Measurements from ENCODE around the gene ARHGAP10. TPM values are rescaled to one million over a fixed set of nuclear protein-coding genes. Genes with fewer than 3 reads are reported as not detected.

ARHGAP10 gene
- total and polyA plus RNA-seq, 10 of the 15 experiments (the other 5 are each of a cell fraction or from before 2014, with no cell fraction given) = 1.3 to 25.8 (median 17.2) TPM

- ChIA-PET SMC1A (ENCODE audit: uncharacterized antibody, unreplicated experiment) (interaction anchor here (0.7 to 2.0 kb wide), 3 partner anchors 9 to 122 kb away, joined by 3 to 6 read pairs (median 3); no protein-coding TSS in a partner anchor), POLR2A (no interaction called here), RAD21 (ENCODE audit: unreplicated experiment) (no interaction called here), CTCF (no interaction called here)
- in situ Hi-C loops (cut with MboI) (no loop called here), intact Hi-C loops (cut with micrococcal nuclease; ENCODE audit: unreplicated experiment) (no loop called here)
- Histone ChIP-seq H3K4me1 (ENCODE audit: control insufficient read depth, insufficient read depth, low read length) (no peaks in the 10 kb centered on the region), H2AFZ (ENCODE audit: control insufficient read depth, low read depth, low read length) (no peak overlapping the region), H3K27ac (ENCODE audit: control insufficient read depth, insufficient read depth) (no peak overlapping the region), H3K9ac (ENCODE audit: control insufficient read depth, insufficient read depth, low read length) (no peak overlapping the region), H3K4me2 (ENCODE audit: control insufficient read depth, insufficient read depth) (no peak overlapping the region), H3K36me3 (ENCODE audit: control insufficient read depth in 2 of 2, insufficient read depth in 2 of 2, low read length in 1 of 2) (peaks cover 3 to 8% of the 10 kb centered on the region in 2 experiments; a peak in 3 of 4 replicates), H3K4me3 (no peak overlapping the region), H4K20me1 (ENCODE audit: control insufficient read depth, insufficient read depth) (no peaks in the 10 kb centered on the region), H3K27me3 (replicated peaks in 1 of 2; ENCODE audit: control insufficient read depth in 2 of 2, insufficient read depth in 2 of 2, low read length in 1 of 2) (no peaks in the 10 kb centered on the region), H3K9me3 (replicated peaks; ENCODE audit: control insufficient read depth, insufficient read depth, low read length) (no peaks in the 10 kb centered on the region; the same call in 2 of the 3 replicates), H3K79me2 (ENCODE audit: control insufficient read depth, insufficient read depth, low read length) (no peaks in the 10 kb centered on the region)
- WGBS (ENCODE audit: insufficient coverage, insufficient replicate concordance, low lambda C conversion rate, missing lambda C conversion rate) = 72% methylated on average over 4 of the region's 4 CpGs
- DNase-seq (ENCODE audit: low read depth, low spot score) (no peak), FAIRE-seq (no peak), ATAC-seq (no peak)
- no TSS peak for BruUV-seq (replicated peaks)
- TF ChIP-seq RAD51 (IDR thresholded peaks at IDR 0.05) (no peak), ZNF384 (IDR thresholded peaks at IDR 0.05; ENCODE audit: borderline replicate concordance, low read depth, low read length) (no peak), SUZ12 (IDR thresholded peaks at IDR 0.05; ENCODE audit: unreplicated experiment) (no peak), MEF2B (IDR thresholded peaks at IDR 0.05; ENCODE audit: partially characterized antibody, poor library complexity, severe bottlenecking) (no peak), JUND (IDR thresholded peaks at IDR 0.05; ENCODE audit: low read depth, low read length) (no peak), YBX1 (IDR thresholded peaks at IDR 0.05) (no peak)
Observed at GRCh38 chr4:148025981-148026380, 294.1 kb downstream of the ARHGAP10 start.

DNA sequence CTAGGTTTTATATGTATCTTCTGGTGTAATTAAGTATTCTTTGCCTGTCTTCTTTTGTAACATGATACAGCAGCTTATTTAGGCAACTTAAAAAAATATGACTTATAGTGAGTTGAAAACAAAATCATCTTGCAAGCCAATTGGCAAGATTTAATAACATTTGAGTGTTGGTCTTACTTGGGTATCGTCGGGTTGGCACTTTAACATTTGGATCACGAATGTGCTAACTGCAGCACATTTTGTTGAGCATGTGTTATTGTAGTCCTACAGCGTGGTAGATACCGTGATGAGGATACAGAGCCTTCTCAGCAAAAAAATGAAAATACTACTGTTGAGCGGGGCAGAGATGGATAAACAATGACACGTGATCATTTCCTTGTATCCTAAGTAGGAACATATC is 295.3 kb downstream of the ARHGAP10 start:
- H3K36me3 ChIP-seq (ENCODE audit: control insufficient read depth in 2 of 2, insufficient read depth in 2 of 2, low read length in 1 of 2) = peaks cover 3 to 8% of the 10 kb centered on the region in 2 experiments; a peak in 3 of 4 replicates
- FAIRE-seq = no peak
- H3K9me3 ChIP-seq (replicated peaks; ENCODE audit: control insufficient read depth, insufficient read depth, low read length) = no peaks in the 10 kb centered on the region; the same call in 2 of the 3 replicates
- 92% methylated on average over 7 of the region's 7 CpGs for WGBS (ENCODE audit: insufficient coverage, insufficient replicate concordance, low lambda C conversion rate, missing lambda C conversion rate)
- ChIA-PET RAD21 (ENCODE audit: unreplicated experiment) (no interaction called here), POLR2A (interaction anchor here (1.5 kb wide), 1 partner anchor 19 kb away, joined by 3 read pairs; no protein-coding TSS in a partner anchor), SMC1A (ENCODE audit: uncharacterized antibody, unreplicated experiment) (no interaction called here), CTCF (interaction anchor here (1.0 to 1.2 kb wide), 3 partner anchors 9 to 10 kb away, joined by 3 to 4 read pairs (median 4); no protein-coding TSS in a partner anchor)
- intact Hi-C loops (cut with micrococcal nuclease; ENCODE audit: unreplicated experiment) (no loop called here), in situ Hi-C loops (cut with MboI) (no loop called here)
- H4K20me1 ChIP-seq (ENCODE audit: control insufficient read depth, insufficient read depth) = no peaks in the 10 kb centered on the region
- no peak overlapping the region for H3K4me3 ChIP-seq
- H3K4me1 ChIP-seq (ENCODE audit: control insufficient read depth, insufficient read depth, low read length) = no peaks in the 10 kb centered on the region
- no peak overlapping the region for H3K9ac ChIP-seq (ENCODE audit: control insufficient read depth, insufficient read depth, low read length)
- no peak for ATAC-seq
- BruUV-seq (replicated peaks) = no TSS peak
- H3K4me2 ChIP-seq (ENCODE audit: control insufficient read depth, insufficient read depth) = no peak overlapping the region
- H3K27me3 ChIP-seq (replicated peaks in 1 of 2; ENCODE audit: control insufficient read depth in 2 of 2, insufficient read depth in 2 of 2, low read length in 1 of 2) = no peaks in the 10 kb centered on the region
- DNase-seq (ENCODE audit: low read depth, low spot score) = no peak
- no peaks in the 10 kb centered on the region for H3K79me2 ChIP-seq (ENCODE audit: control insufficient read depth, insufficient read depth, low read length)
- no peak overlapping the region for H2AFZ ChIP-seq (ENCODE audit: control insufficient read depth, low read depth, low read length)
- H3K27ac ChIP-seq (ENCODE audit: control insufficient read depth, insufficient read depth) = no peak overlapping the region
- TF ChIP-seq CREB1 (IDR thresholded peaks at IDR 0.05; ENCODE audit: low read depth) (no peak), PAX5 (IDR thresholded peaks at IDR 0.05; ENCODE audit: borderline replicate concordance, low read depth, low read length) (no peak), FOXM1 (IDR thresholded peaks at IDR 0.05; ENCODE audit: low read depth, low read length) (no peak), CUX1 (IDR thresholded peaks at IDR 0.05; ENCODE audit: insufficient replicate concordance, low read depth, low read length) (no peak), NBN (IDR thresholded peaks at IDR 0.05) (no peak), RAD21 (IDR thresholded peaks at IDR 0.05; ENCODE audit: insufficient read depth, low read depth, low read length) (no peak), HDAC2 (IDR thresholded peaks at IDR 0.05) (no peak), POLR2A (IDR thresholded peaks at IDR 0.05; ENCODE audit: low read depth, low read length) (no peak), ESRRA (IDR thresholded peaks at IDR 0.05; ENCODE audit: low read length) (no peak)

Data from GM12878 (cell line).